Choroid plexus epithelial cell (primary cell): ENCODE data around the gene DDX39B.

ENCODE experiments used
- DNase-seq: peaks from one replicate; pipeline ENCODE4 v3.0.0-alpha.2; 2010; ENCODE audit warnings: low read depth
- H3K4me3 ChIP-seq: 2 replicates; pipeline ENCODE4 v1.5.1; 2011; ENCODE audit warnings: low read depth, mild to moderate bottlenecking, control low read depth, low read length, moderate library complexity
- TF ChIP-seq, protein P1 (sequence below): conservative IDR thresholded peaks from 2 replicates; pipeline ENCODE4 v1.5.1; 2011; ENCODE audit warnings: low read depth, mild to moderate bottlenecking, control low read depth, inconsistent platforms, low read length, moderate library complexity

The DDX39B gene

DNA sequence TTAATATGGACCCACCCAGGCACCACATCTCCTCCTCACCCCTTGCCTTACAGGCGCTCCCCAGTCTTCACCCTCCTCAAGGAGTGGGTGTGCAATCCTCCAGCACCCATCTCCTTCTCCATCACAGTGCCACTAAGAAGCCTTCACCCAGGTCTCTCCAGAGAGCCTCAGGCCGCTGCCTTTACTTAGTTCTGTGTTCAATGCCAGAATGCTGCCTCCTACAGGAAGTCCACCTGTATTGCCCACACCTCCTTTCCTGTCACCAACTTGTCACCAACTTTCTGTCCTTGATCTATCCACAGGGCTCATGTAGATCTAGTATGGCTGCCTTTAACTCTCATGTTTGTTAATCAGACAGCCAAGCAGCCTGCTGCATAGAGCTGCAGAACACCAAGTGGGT is 43.7 kb upstream of the DDX39B start:
- DNase-seq = no peak
- TF ChIP-seq, protein P1, sequence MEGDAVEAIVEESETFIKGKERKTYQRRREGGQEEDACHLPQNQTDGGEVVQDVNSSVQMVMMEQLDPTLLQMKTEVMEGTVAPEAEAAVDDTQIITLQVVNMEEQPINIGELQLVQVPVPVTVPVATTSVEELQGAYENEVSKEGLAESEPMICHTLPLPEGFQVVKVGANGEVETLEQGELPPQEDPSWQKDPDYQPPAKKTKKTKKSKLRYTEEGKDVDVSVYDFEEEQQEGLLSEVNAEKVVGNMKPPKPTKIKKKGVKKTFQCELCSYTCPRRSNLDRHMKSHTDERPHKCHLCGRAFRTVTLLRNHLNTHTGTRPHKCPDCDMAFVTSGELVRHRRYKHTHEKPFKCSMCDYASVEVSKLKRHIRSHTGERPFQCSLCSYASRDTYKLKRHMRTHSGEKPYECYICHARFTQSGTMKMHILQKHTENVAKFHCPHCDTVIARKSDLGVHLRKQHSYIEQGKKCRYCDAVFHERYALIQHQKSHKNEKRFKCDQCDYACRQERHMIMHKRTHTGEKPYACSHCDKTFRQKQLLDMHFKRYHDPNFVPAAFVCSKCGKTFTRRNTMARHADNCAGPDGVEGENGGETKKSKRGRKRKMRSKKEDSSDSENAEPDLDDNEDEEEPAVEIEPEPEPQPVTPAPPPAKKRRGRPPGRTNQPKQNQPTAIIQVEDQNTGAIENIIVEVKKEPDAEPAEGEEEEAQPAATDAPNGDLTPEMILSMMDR = peak; percentile 40
- no peak overlapping the region for H3K4me3 ChIP-seq

- DNase-seq = no peak
- TF ChIP-seq, protein P1 = no peak
- peak within 1 kb of the TSS; percentile 86 for H3K4me3 ChIP-seq
These were observed 40.4 kb upstream of the DDX39B start, which contains the start of gene LTB for GRCh38 chr6:31582230-31582643. Gene LTB (minus strand): TSS chr6:31582424. CDS start chr6:31582417, 7 bp downstream.

- DNase-seq = no peak
- TF ChIP-seq, protein P1 = no peak
- H3K4me3 ChIP-seq = peak overlapping the region; percentile 86
These were observed 39.8 kb upstream of the DDX39B start for GRCh38 chr6:31581434-31582229.

DNA sequence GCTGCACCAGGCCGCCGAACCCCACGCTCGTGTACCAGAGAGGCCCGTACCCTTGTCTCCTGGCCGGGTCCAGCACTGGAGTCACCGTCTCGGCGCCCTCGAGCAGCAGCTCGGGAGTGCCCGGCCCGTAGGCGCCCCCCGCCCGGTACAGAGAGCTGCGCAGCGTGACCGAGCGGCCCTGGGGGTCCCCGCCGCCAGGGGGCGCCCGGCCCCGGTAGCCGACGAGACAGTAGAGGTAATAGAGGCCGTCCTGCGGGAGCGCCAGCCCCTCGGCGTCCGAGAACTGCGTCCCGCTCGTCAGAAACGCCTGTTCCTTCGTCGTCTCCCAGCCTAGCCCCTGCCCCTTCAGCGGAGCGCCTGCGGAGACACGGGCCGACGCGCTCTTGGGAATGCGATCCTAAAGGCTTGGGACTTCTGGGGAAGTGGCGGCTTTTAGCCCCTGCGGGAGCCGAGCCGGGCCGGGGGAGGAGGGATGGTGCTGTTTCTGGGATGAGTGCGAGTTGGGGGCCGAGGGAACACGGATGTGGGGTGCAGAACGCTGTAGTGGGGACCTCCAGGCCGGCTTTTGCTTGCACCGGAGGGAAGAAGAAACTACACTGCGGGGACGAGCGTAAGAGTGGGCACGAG is 39.1 kb upstream of the DDX39B start:
- peak overlapping the region; percentile 86 for H3K4me3 ChIP-seq
- peak; percentile 78 for DNase-seq
- TF ChIP-seq, protein P1 = peak; percentile 72

- TF ChIP-seq, protein P1 = no peak
- no peak for DNase-seq
- H3K4me3 ChIP-seq = peak overlapping the region; percentile 86
These were observed 38.6 kb upstream of the DDX39B start for GRCh38 chr6:31580438-31580740.

GRCh38 chr6:31579546-31580437 is 38.0 kb upstream of the DDX39B start:
- H3K4me3 ChIP-seq = no peak overlapping the region
- no peak for DNase-seq
- TF ChIP-seq, protein P1 = no peak
